Measurements from ENCODE around the gene CLNK. TPM values are rescaled to one million over a fixed set of nuclear protein-coding genes. Genes with fewer than 3 reads are reported as not detected.

The CLNK gene
- total and polyA plus RNA-seq, 2 of the 13 experiments (the other 11 are each of a cell fraction or from before 2014, with no cell fraction given) = not detected

DNA sequence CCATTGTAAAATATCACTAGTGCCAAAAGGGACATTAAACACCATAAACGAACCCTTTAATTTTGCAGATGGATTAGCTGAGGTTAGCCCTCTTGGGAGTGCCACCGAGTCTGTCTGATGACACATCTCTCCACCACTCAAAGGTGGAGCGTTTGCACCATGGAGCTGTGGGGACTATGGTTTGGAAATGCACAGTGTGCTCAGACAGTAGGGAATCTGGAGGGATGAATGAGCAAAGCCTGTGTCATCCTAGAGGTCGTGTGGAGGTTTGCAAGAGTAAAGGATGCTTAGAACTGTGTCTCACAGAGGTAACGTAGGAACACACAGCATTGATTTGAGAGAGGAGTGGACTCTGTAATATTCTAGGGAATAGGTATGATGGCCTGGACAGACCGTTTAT lies 93.7 kb downstream of the CLNK start:
- H3K9ac ChIP-seq (ENCODE audit: insufficient read depth, low read depth, low read length) = no peak overlapping the region
- POLR2A ChIA-PET = no interaction called here
- CTCF ChIA-PET (ENCODE audit: low intra/inter-chr PET ratio, low total read pairs) = no interaction called here
- intact Hi-C loops (cut with micrococcal nuclease; ENCODE audit: unreplicated experiment) = no loop called here
- H3K27ac ChIP-seq (ENCODE audit: extremely low read length, insufficient read depth, low read length) = no peak overlapping the region
- WGBS (ENCODE audit: low lambda C conversion rate) = 1% methylated on average over 6 of the region's 6 CpGs
- FAIRE-seq = no peak
- BruUV-seq (replicated peaks) = no TSS peak
- H3K4me3 ChIP-seq (replicated peaks in 1 of 3; ENCODE audit: insufficient read depth in 1 of 3, low read depth in 2 of 3, low read length in 3 of 3) = no peak overlapping the region
- no peaks in the 10 kb centered on the region for H3K79me2 ChIP-seq (ENCODE audit: insufficient read depth, low read length)
- no peak for ATAC-seq
- no peak overlapping the region for H3K4me2 ChIP-seq (ENCODE audit: low read depth, low read length)
- no peaks in the 10 kb centered on the region for H3K9me3 ChIP-seq (ENCODE audit: low read length)
- H2AFZ ChIP-seq (ENCODE audit: low read length) = no peak overlapping the region
- no peaks in the 10 kb centered on the region for H3K4me1 ChIP-seq (ENCODE audit: insufficient read depth, low read length)
- no peak for TF ChIP-seq ZNF776 (CRISPR knock-in tag; IDR thresholded peaks at IDR 0.05)
- TF ChIP-seq ZNF878 (CRISPR knock-in tag; IDR thresholded peaks at IDR 0.05) = no peak
- no peak for TF ChIP-seq ZNF343 (CRISPR knock-in tag; IDR thresholded peaks at IDR 0.05)
- TF ChIP-seq MZF1 (CRISPR knock-in tag; IDR thresholded peaks at IDR 0.05; ENCODE audit: borderline replicate concordance) = no peak
- no peak for TF ChIP-seq FOXM1 (CRISPR knock-in tag; IDR thresholded peaks at IDR 0.05)
- TF ChIP-seq TBP (CRISPR knock-in tag; IDR thresholded peaks at IDR 0.05) = no peak
- no peak for TF ChIP-seq SNAPC2 (CRISPR knock-in tag; IDR thresholded peaks at IDR 0.05)
- TF ChIP-seq SRSF9 (IDR thresholded peaks at IDR 0.05; ENCODE audit: borderline replicate concordance, insufficient read depth, low read depth, low read length, poor library complexity, severe bottlenecking) = no peak
- no peaks in the 10 kb centered on the region for H4K20me1 ChIP-seq (ENCODE audit: insufficient read depth, low read length)
- in situ Hi-C loops (cut with HindIII; ENCODE audit: extremely low pct_ligation_motif_present, low pct_unique_long_range_greater_than_20kb) = loop anchor here (25.0 kb wide), 1 partner anchor 1121 kb away; no protein-coding TSS in a partner anchor
- 0 out of 5 replicates have a peak, but pooled peaks cover 0 to 1% of the 10 kb centered on the region in 2 experiments for H3K27me3 ChIP-seq (ENCODE audit: control insufficient read depth in 1 of 2, insufficient read depth in 2 of 2, low read length in 2 of 2)
- no peaks in the 10 kb centered on the region for H3K36me3 ChIP-seq (replicated peaks in 1 of 2; ENCODE audit: control insufficient read depth in 1 of 2, insufficient read depth in 2 of 2, low read length in 2 of 2)
- no peak for DNase-seq (ENCODE audit: low spot score)

- in situ Hi-C loops (cut with HindIII; ENCODE audit: extremely low pct_ligation_motif_present, low pct_unique_long_range_greater_than_20kb) = loop anchor here (25.0 kb wide), 1 partner anchor 1123 kb away; no protein-coding TSS in a partner anchor
- Histone ChIP-seq H3K9me3 (ENCODE audit: low read length) (no peaks in the 10 kb centered on the region), H3K4me3 (replicated peaks in 1 of 3; ENCODE audit: insufficient read depth in 1 of 3, low read depth in 2 of 3, low read length in 3 of 3) (no peak overlapping the region), H3K27ac (ENCODE audit: extremely low read length, insufficient read depth, low read length) (no peak overlapping the region), H3K79me2 (ENCODE audit: insufficient read depth, low read length) (no peaks in the 10 kb centered on the region), H3K36me3 (replicated peaks in 1 of 2; ENCODE audit: control insufficient read depth in 1 of 2, insufficient read depth in 2 of 2, low read length in 2 of 2) (no peaks in the 10 kb centered on the region), H3K4me2 (ENCODE audit: low read depth, low read length) (no peak overlapping the region), H2AFZ (ENCODE audit: low read length) (no peak overlapping the region), H4K20me1 (ENCODE audit: insufficient read depth, low read length) (no peaks in the 10 kb centered on the region), H3K4me1 (ENCODE audit: insufficient read depth, low read length) (no peaks in the 10 kb centered on the region), H3K27me3 (ENCODE audit: control insufficient read depth in 1 of 2, insufficient read depth in 2 of 2, low read length in 2 of 2) (0 out of 5 replicates have a peak, but pooled peaks cover 0 to 1% of the 10 kb centered on the region in 2 experiments), H3K9ac (ENCODE audit: insufficient read depth, low read depth, low read length) (no peak overlapping the region)
- BruUV-seq (replicated peaks) = no TSS peak
- DNase-seq (ENCODE audit: low spot score) (no peak), FAIRE-seq (no peak), ATAC-seq (no peak)
- ChIA-PET CTCF (ENCODE audit: low intra/inter-chr PET ratio, low total read pairs) (no interaction called here), POLR2A (no interaction called here)
- intact Hi-C loops (cut with micrococcal nuclease; ENCODE audit: unreplicated experiment) = no loop called here
- 35% methylated on average over 4 of the region's 5 CpGs for WGBS (ENCODE audit: low lambda C conversion rate)
- TF ChIP-seq, protein P1, sequence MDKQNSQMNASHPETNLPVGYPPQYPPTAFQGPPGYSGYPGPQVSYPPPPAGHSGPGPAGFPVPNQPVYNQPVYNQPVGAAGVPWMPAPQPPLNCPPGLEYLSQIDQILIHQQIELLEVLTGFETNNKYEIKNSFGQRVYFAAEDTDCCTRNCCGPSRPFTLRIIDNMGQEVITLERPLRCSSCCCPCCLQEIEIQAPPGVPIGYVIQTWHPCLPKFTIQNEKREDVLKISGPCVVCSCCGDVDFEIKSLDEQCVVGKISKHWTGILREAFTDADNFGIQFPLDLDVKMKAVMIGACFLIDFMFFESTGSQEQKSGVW (CRISPR knock-in tag; IDR thresholded peaks at IDR 0.05; ENCODE audit: borderline replicate concordance) = no peak
- no peak for TF ChIP-seq CAMTA2 (CRISPR knock-in tag; IDR thresholded peaks at IDR 0.05; ENCODE audit: borderline replicate concordance)
- no peak for TF ChIP-seq MXD4 (CRISPR knock-in tag; IDR thresholded peaks at IDR 0.05)
- TF ChIP-seq, protein P2, sequence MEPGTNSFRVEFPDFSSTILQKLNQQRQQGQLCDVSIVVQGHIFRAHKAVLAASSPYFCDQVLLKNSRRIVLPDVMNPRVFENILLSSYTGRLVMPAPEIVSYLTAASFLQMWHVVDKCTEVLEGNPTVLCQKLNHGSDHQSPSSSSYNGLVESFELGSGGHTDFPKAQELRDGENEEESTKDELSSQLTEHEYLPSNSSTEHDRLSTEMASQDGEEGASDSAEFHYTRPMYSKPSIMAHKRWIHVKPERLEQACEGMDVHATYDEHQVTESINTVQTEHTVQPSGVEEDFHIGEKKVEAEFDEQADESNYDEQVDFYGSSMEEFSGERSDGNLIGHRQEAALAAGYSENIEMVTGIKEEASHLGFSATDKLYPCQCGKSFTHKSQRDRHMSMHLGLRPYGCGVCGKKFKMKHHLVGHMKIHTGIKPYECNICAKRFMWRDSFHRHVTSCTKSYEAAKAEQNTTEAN (CRISPR knock-in tag; conservative IDR thresholded peaks at IDR 0.05) = no peak
- no peak for TF ChIP-seq NBN (conservative IDR thresholded peaks at IDR 0.05)
- no peak for TF ChIP-seq ZSCAN30 (CRISPR knock-in tag; IDR thresholded peaks at IDR 0.05)
- TF ChIP-seq BHLHE40 (IDR thresholded peaks at IDR 0.05; ENCODE audit: low read length) = no peak
- no peak for TF ChIP-seq DDIT3 (CRISPR knock-in tag; IDR thresholded peaks at IDR 0.05)
- TF ChIP-seq ZNF329 (CRISPR knock-in tag; IDR thresholded peaks at IDR 0.05; ENCODE audit: low read depth) = no peak
Observed at GRCh38 chr4:10589799-10590198, 94.8 kb downstream of the CLNK start.
